ENCODE results near the gene EEF1AKMT1. TPM values are rescaled to one million over a fixed set of nuclear protein-coding genes. Genes with fewer than 3 reads are reported as not detected.

EEF1AKMT1 gene
- total RNA-seq, 1 experiment from 2014 or later: 9.2 TPM

- intact Hi-C loops (cut with micrococcal nuclease; ENCODE audit: unreplicated experiment): no loop called here
- BruUV-seq (replicated peaks): no TSS peak
- no peak for DNase-seq (ENCODE audit: low spot score)
- Histone ChIP-seq H3K27me3 (replicated peaks; ENCODE audit: insufficient read depth, low read depth, low read length, poor library complexity) (no peaks in the 10 kb centered on the region), H3K36me3 (ENCODE audit: insufficient read depth, low read length, poor library complexity, severe bottlenecking) (peaks cover 22% of the 10 kb centered on the region), H3K9me3 (ENCODE audit: low read depth, low read length, poor library complexity, severe bottlenecking) (no peaks in the 10 kb centered on the region), H3K4me3 (ENCODE audit: low read depth, low read length, poor library complexity, severe bottlenecking) (no peak overlapping the region), H3K27ac (ENCODE audit: low read depth, low read length, poor library complexity, severe bottlenecking) (no peak overlapping the region), H3K4me1 (ENCODE audit: insufficient read depth, low read length, poor library complexity, severe bottlenecking) (peaks cover 18% of the 10 kb centered on the region)
- CTCF ChIA-PET: no interaction called here
- TF ChIP-seq, protein P1, sequence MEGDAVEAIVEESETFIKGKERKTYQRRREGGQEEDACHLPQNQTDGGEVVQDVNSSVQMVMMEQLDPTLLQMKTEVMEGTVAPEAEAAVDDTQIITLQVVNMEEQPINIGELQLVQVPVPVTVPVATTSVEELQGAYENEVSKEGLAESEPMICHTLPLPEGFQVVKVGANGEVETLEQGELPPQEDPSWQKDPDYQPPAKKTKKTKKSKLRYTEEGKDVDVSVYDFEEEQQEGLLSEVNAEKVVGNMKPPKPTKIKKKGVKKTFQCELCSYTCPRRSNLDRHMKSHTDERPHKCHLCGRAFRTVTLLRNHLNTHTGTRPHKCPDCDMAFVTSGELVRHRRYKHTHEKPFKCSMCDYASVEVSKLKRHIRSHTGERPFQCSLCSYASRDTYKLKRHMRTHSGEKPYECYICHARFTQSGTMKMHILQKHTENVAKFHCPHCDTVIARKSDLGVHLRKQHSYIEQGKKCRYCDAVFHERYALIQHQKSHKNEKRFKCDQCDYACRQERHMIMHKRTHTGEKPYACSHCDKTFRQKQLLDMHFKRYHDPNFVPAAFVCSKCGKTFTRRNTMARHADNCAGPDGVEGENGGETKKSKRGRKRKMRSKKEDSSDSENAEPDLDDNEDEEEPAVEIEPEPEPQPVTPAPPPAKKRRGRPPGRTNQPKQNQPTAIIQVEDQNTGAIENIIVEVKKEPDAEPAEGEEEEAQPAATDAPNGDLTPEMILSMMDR (conservative IDR thresholded peaks at IDR 0.05; ENCODE audit: low read depth, low read length): no peak
- no peak for TF ChIP-seq EZH2 (IDR thresholded peaks at IDR 0.05; ENCODE audit: borderline replicate concordance, low read depth, low read length, poor library complexity, severe bottlenecking)
- POLR2A ChIA-PET (ENCODE audit: low non-redundant PET): no interaction called here
Observed at GRCh38 chr13:20798027-20798426, 24.3 kb upstream of the EEF1AKMT1 start.

- H3K27me3 ChIP-seq (replicated peaks; ENCODE audit: insufficient read depth, low read depth, low read length, poor library complexity): no peaks in the 10 kb centered on the region
- no peaks in the 10 kb centered on the region for H3K9me3 ChIP-seq (ENCODE audit: low read depth, low read length, poor library complexity, severe bottlenecking)
- ChIA-PET CTCF (no interaction called here), POLR2A (ENCODE audit: low non-redundant PET) (no interaction called here)
- TF ChIP-seq, protein P1 (conservative IDR thresholded peaks at IDR 0.05; ENCODE audit: low read depth, low read length): no peak
- TF ChIP-seq EZH2 (IDR thresholded peaks at IDR 0.05; ENCODE audit: borderline replicate concordance, low read depth, low read length, poor library complexity, severe bottlenecking): no peak
- peaks cover 22% of the 10 kb centered on the region for H3K36me3 ChIP-seq (ENCODE audit: insufficient read depth, low read length, poor library complexity, severe bottlenecking)
- H3K4me1 ChIP-seq (ENCODE audit: insufficient read depth, low read length, poor library complexity, severe bottlenecking): peaks cover 18% of the 10 kb centered on the region
- no TSS peak for BruUV-seq (replicated peaks)
- H3K4me3 ChIP-seq (ENCODE audit: low read depth, low read length, poor library complexity, severe bottlenecking): no peak overlapping the region
- intact Hi-C loops (cut with micrococcal nuclease; ENCODE audit: unreplicated experiment): no loop called here
- peak; percentile 74 for DNase-seq (ENCODE audit: low spot score)
- H3K27ac ChIP-seq (ENCODE audit: low read depth, low read length, poor library complexity, severe bottlenecking): peak overlapping the region; percentile 54
Observed at GRCh38 chr13:20796791-20797508, 23.2 kb upstream of the EEF1AKMT1 start.

DNA sequence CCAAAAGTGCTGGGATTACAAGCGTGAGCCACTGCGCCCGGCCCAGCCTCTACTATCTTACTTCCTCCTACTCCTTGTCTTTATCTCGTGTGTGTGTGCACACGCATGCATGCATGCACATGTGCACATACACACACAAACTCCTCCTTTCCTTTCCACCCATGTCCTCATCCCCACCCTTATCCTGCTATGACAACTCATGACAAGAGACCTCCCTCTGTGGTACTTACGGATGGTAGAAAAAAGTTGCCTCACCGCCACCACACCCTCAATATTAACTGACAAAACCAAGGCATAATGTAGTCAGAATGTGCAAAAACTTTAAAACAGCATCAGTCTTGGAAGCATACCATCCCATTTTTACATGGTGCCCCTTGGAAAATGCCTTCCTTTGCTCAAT lies 15.9 kb upstream of the EEF1AKMT1 start:
- BruUV-seq (replicated peaks): no TSS peak
- Histone ChIP-seq H3K36me3 (ENCODE audit: insufficient read depth, low read length, poor library complexity, severe bottlenecking) (peaks cover 11% of the 10 kb centered on the region), H3K9me3 (ENCODE audit: low read depth, low read length, poor library complexity, severe bottlenecking) (no peaks in the 10 kb centered on the region), H3K4me1 (ENCODE audit: insufficient read depth, low read length, poor library complexity, severe bottlenecking) (no peaks in the 10 kb centered on the region), H3K27ac (ENCODE audit: low read depth, low read length, poor library complexity, severe bottlenecking) (no peak overlapping the region), H3K27me3 (replicated peaks; ENCODE audit: insufficient read depth, low read depth, low read length, poor library complexity) (no peaks in the 10 kb centered on the region), H3K4me3 (ENCODE audit: low read depth, low read length, poor library complexity, severe bottlenecking) (no peak overlapping the region)
- CTCF ChIA-PET: no interaction called here
- DNase-seq (ENCODE audit: low spot score): no peak
- TF ChIP-seq, protein P1 (conservative IDR thresholded peaks at IDR 0.05; ENCODE audit: low read depth, low read length): no peak
- TF ChIP-seq EZH2 (IDR thresholded peaks at IDR 0.05; ENCODE audit: borderline replicate concordance, low read depth, low read length, poor library complexity, severe bottlenecking): no peak
- intact Hi-C loops (cut with micrococcal nuclease; ENCODE audit: unreplicated experiment): no loop called here
- POLR2A ChIA-PET (ENCODE audit: low non-redundant PET): no interaction called here

Measured in A673 (cell line).